Mesendoderm (in vitro differentiated cells): Measurements from ENCODE around the gene KIF16B.
A peak's percentile ranks its signal among the peaks of the same experiment; 100 is the strongest.

Experiments used
- DNase-seq: peaks from one replicate; pipeline ENCODE4 v3.0.0; 2013
- H2AK5ac ChIP-seq: 2 replicates; pipeline ENCODE4 v1.6.1; 2013; ENCODE audit warnings: low read length, inconsistent platforms
- H2BK120ac ChIP-seq: 2 replicates; pipeline ENCODE4 v1.6.1; 2013; ENCODE audit warnings: low read depth, mild to moderate bottlenecking, low read length, moderate library complexity, mixed read lengths
- H2BK15ac ChIP-seq: replicated peaks from 2 replicates; pipeline ENCODE4 v1.6.1; 2013; ENCODE audit warnings: low read depth, mild to moderate bottlenecking, moderate library complexity
- H2BK5ac ChIP-seq: 2 replicates; pipeline ENCODE4 v1.6.1; 2013; ENCODE audit warnings: low read length, inconsistent platforms
- H3K18ac ChIP-seq: 2 replicates; pipeline ENCODE4 v1.6.1; 2013; ENCODE audit warnings: mild to moderate bottlenecking, low read length, mixed read lengths
- H3K23ac ChIP-seq: one replicate; pipeline ENCODE4 v1.6.1; 2013; ENCODE audit warnings: low read length
- H3K27ac ChIP-seq: 2 replicates; pipeline ENCODE4 v1.5.1; 2013; ENCODE audit warnings: low read depth, mild to moderate bottlenecking, inconsistent platforms, low read length, moderate library complexity
- H3K27me3 ChIP-seq: 2 replicates; pipeline ENCODE4 v1.6.1; 2013; ENCODE audit warnings: low read length, control low read depth, mild to moderate bottlenecking, inconsistent platforms; ENCODE audit not compliant: insufficient read depth, poor library complexity
- H3K36me3 ChIP-seq: 2 replicates; pipeline ENCODE4 v1.6.1; 2013; ENCODE audit warnings: low read length, inconsistent platforms; ENCODE audit not compliant: control insufficient read depth, insufficient read depth
- H3K4ac ChIP-seq: one replicate; pipeline ENCODE4 v1.6.1; 2013; ENCODE audit warnings: low read depth, mild to moderate bottlenecking, low read length, moderate library complexity
- H3K4me1 ChIP-seq: 2 replicates; pipeline ENCODE4 v1.6.1; 2013; ENCODE audit warnings: low read depth, low read length, inconsistent platforms; ENCODE audit not compliant: control insufficient read depth
- H3K4me2 ChIP-seq: 2 replicates; pipeline ENCODE4 v1.6.1; 2013; ENCODE audit warnings: low read length
- H3K4me3 ChIP-seq: 2 replicates; pipeline ENCODE4 v1.5.1; 2013; ENCODE audit warnings: mild to moderate bottlenecking, low read length
- H3K56ac ChIP-seq: one replicate; pipeline ENCODE4 v1.6.1; 2013; ENCODE audit warnings: low read length
- H3K79me1 ChIP-seq: 2 replicates; pipeline ENCODE4 v1.6.1; 2013; ENCODE audit warnings: low read length, inconsistent platforms
- H3K79me2 ChIP-seq: 2 replicates; pipeline ENCODE4 v1.6.1; 2013; ENCODE audit warnings: mild to moderate bottlenecking, low read length; ENCODE audit not compliant: control insufficient read depth, insufficient read depth
- H3K9ac ChIP-seq: 2 replicates; pipeline ENCODE4 v1.6.1; 2013; ENCODE audit warnings: low read length, inconsistent platforms
- H4K5ac ChIP-seq: one replicate; pipeline ENCODE4 v1.6.1; 2013; ENCODE audit warnings: low read length
- H4K8ac ChIP-seq: one replicate; pipeline ENCODE4 v1.6.1; 2013; ENCODE audit warnings: low read depth, mild to moderate bottlenecking, control low read depth, low read length, moderate library complexity
- WGBS: extraction: QIAGEN DNeasy Blood & Tissue Kit; methylation state at CpG from one replicate; pipeline ENCODE4 v1.1.7; 2013; ENCODE audit warnings: low lambda C conversion rate, missing lambda C conversion rate; ENCODE audit not compliant: insufficient coverage; ENCODE audit errors: extremely low coverage; 5-methylcytosine and 5-hydroxymethylcytosine counted together

KIF16B gene

GRCh38 chr20:16541878-16542277, 31.4 kb downstream of the KIF16B start:
- Histone ChIP-seq H2BK120ac (no peak overlapping the region), H3K36me3 (no peaks in the 10 kb centered on the region), H4K8ac (no peak overlapping the region), H3K56ac (no peak overlapping the region), H3K23ac (no peak overlapping the region), H3K18ac (no peak overlapping the region), H3K79me1 (peaks cover 1% of the 10 kb centered on the region), H2AK5ac (no peak overlapping the region), H3K4me3 (no peak overlapping the region), H3K79me2 (no peaks in the 10 kb centered on the region), H3K27me3 (no peaks in the 10 kb centered on the region), H3K27ac (no peak overlapping the region), H3K9ac (no peak overlapping the region), H2BK15ac (no peak overlapping the region), H3K4me1 (no peaks in the 10 kb centered on the region), H2BK5ac (no peak overlapping the region), H3K4me2 (no peak overlapping the region), H3K4ac (no peak overlapping the region), H4K5ac (no peak overlapping the region)
- WGBS: no CpG with 5 or more reads among the region's 3 CpGs
- DNase-seq: no peak

GRCh38 chr20:16541226-16541625, 32.0 kb downstream of the KIF16B start:
- H4K5ac ChIP-seq: no peak overlapping the region
- no peak overlapping the region for H3K4ac ChIP-seq
- H3K36me3 ChIP-seq: no peaks in the 10 kb centered on the region
- no peak overlapping the region for H3K18ac ChIP-seq
- peaks cover 1% of the 10 kb centered on the region for H3K79me1 ChIP-seq
- no peak overlapping the region for H3K23ac ChIP-seq
- no peak overlapping the region for H2BK5ac ChIP-seq
- no peak overlapping the region for H2BK120ac ChIP-seq
- H3K4me3 ChIP-seq: no peak overlapping the region
- no CpG with 5 or more reads among the region's 6 CpGs for WGBS
- no peak overlapping the region for H2BK15ac ChIP-seq
- H3K79me2 ChIP-seq: no peaks in the 10 kb centered on the region
- no peak for DNase-seq
- H3K4me1 ChIP-seq: no peaks in the 10 kb centered on the region
- no peak overlapping the region for H4K8ac ChIP-seq
- H3K27me3 ChIP-seq: no peaks in the 10 kb centered on the region
- H3K4me2 ChIP-seq: no peak overlapping the region
- no peak overlapping the region for H3K56ac ChIP-seq
- no peak overlapping the region for H2AK5ac ChIP-seq
- no peak overlapping the region for H3K27ac ChIP-seq
- H3K9ac ChIP-seq: no peak overlapping the region

GRCh38 chr20:16539280-16540021, 33.8 kb downstream of the KIF16B start:
- Histone ChIP-seq H2BK5ac (no peak overlapping the region), H3K4me1 (no peaks in the 10 kb centered on the region), H3K79me1 (peaks cover 1% of the 10 kb centered on the region), H3K4me3 (no peak overlapping the region), H2AK5ac (no peak overlapping the region), H3K23ac (no peak overlapping the region), H4K5ac (no peak overlapping the region), H3K4ac (no peak overlapping the region), H3K56ac (no peak overlapping the region), H3K27me3 (no peaks in the 10 kb centered on the region), H3K27ac (no peak overlapping the region), H3K18ac (no peak overlapping the region), H3K79me2 (no peaks in the 10 kb centered on the region), H4K8ac (no peak overlapping the region), H2BK120ac (no peak overlapping the region), H3K4me2 (no peak overlapping the region), H3K36me3 (no peaks in the 10 kb centered on the region), H3K9ac (no peak overlapping the region), H2BK15ac (no peak overlapping the region)
- peak; percentile 41 for DNase-seq
- no CpG with 5 or more reads among the region's 5 CpGs for WGBS

- Histone ChIP-seq H3K18ac (no peak overlapping the region), H3K79me1 (peaks cover 1% of the 10 kb centered on the region)
Measured at GRCh38 chr20:16538779-16539178, 34.5 kb downstream of the KIF16B start.

GRCh38 chr20:16537918-16538317, 35.3 kb downstream of the KIF16B start:
- H3K56ac ChIP-seq: no peak overlapping the region
- no peak overlapping the region for H3K18ac ChIP-seq
- DNase-seq: no peak
- no peak overlapping the region for H4K5ac ChIP-seq
- no peak overlapping the region for H4K8ac ChIP-seq
- H3K4me1 ChIP-seq: no peaks in the 10 kb centered on the region
- no peaks in the 10 kb centered on the region for H3K27me3 ChIP-seq
- H3K79me1 ChIP-seq: peaks cover 1% of the 10 kb centered on the region
- H2AK5ac ChIP-seq: no peak overlapping the region
- H2BK5ac ChIP-seq: no peak overlapping the region
- H3K4me2 ChIP-seq: no peak overlapping the region
- no peak overlapping the region for H3K23ac ChIP-seq
- no peak overlapping the region for H2BK120ac ChIP-seq
- no peak overlapping the region for H3K4me3 ChIP-seq
- H3K4ac ChIP-seq: no peak overlapping the region
- WGBS: no CpG with 5 or more reads among the region's 2 CpGs
- H3K36me3 ChIP-seq: no peaks in the 10 kb centered on the region
- no peak overlapping the region for H3K27ac ChIP-seq
- H2BK15ac ChIP-seq: no peak overlapping the region
- H3K79me2 ChIP-seq: no peaks in the 10 kb centered on the region
- H3K9ac ChIP-seq: no peak overlapping the region

More at GRCh38 chr20:16538779-16539178, 34.5 kb downstream of the KIF16B start:
- H3K4me2 ChIP-seq: no peak overlapping the region
- no peak overlapping the region for H3K9ac ChIP-seq
- WGBS: no CpG with 5 or more reads among the region's 4 CpGs
- no peak overlapping the region for H3K23ac ChIP-seq
- no peaks in the 10 kb centered on the region for H3K4me1 ChIP-seq
- no peaks in the 10 kb centered on the region for H3K79me2 ChIP-seq
- no peak overlapping the region for H3K4me3 ChIP-seq
- H2BK15ac ChIP-seq: no peak overlapping the region
- no peaks in the 10 kb centered on the region for H3K27me3 ChIP-seq
- no peak overlapping the region for H3K4ac ChIP-seq
- H4K8ac ChIP-seq: no peak overlapping the region
- no peaks in the 10 kb centered on the region for H3K36me3 ChIP-seq
- no peak overlapping the region for H4K5ac ChIP-seq
- DNase-seq: no peak
- H3K27ac ChIP-seq: no peak overlapping the region
- H2AK5ac ChIP-seq: no peak overlapping the region
- H2BK5ac ChIP-seq: no peak overlapping the region
- no peak overlapping the region for H2BK120ac ChIP-seq
- no peak overlapping the region for H3K56ac ChIP-seq
